Liver (tissue), 3 donors: Measurements from ENCODE around the gene SRC.
"Not testable (repeated sequence)": the region's sequence is repeated elsewhere in the genome, so short reads cannot be mapped to it uniquely, and the experiment has no call there.

Experiments used
- CTCF ChIP-seq: fragments of 150-350 bp; IDR thresholded peaks from 2 replicates; pipeline ENCODE4 v1.5.1; 2017; ENCODE audit warnings: improper control_type of control experiment, low read depth, low read length; ENCODE audit not compliant: missing input control
- FOXA1 ChIP-seq: IDR thresholded peaks from 2 replicates; pipeline ENCODE4 v1.6.1; 2016; ENCODE audit warnings: antibody characterized with exemption
- JUND ChIP-seq, 2 donors: IDR thresholded peaks; 2 replicates each; pipeline ENCODE4 v1.6.1; 2016; ENCODE audit warnings: antibody characterized with exemption in 2 of 2
- RAD21 ChIP-seq, 2 donors: IDR thresholded peaks; 2 replicates each; pipeline ENCODE4 v1.6.1; 2016; ENCODE audit warnings: antibody characterized with exemption in 2 of 2, mild to moderate bottlenecking in 2 of 2
- REST ChIP-seq: IDR thresholded peaks from 2 replicates; pipeline ENCODE4 v1.6.1; 2016; ENCODE audit warnings: antibody characterized with exemption, mild to moderate bottlenecking
- SP1 ChIP-seq: IDR thresholded peaks from 2 replicates; pipeline ENCODE4 v1.6.1; 2018; ENCODE audit warnings: antibody characterized with exemption, mild to moderate bottlenecking
- ZBTB33 ChIP-seq: IDR thresholded peaks from 2 replicates; pipeline ENCODE4 v1.6.1; 2016; ENCODE audit warnings: antibody characterized with exemption
- donor health status: healthy.
- donor health status: healthy.

- not testable (repeated sequence) for TF ChIP-seq RAD21 (IDR thresholded peaks at IDR 0.05); CTCF; JUND (IDR thresholded peaks at IDR 0.05); ZBTB33; FOXA1; SP1; REST
Measured at GRCh38 chr20:37371845-37372244, 25.9 kb downstream of the SRC start.
